Aorta (tissue), 5 donors: ENCODE measurements around the gene P4HTM. TPM values are rescaled to one million over a fixed set of nuclear protein-coding genes. Genes with fewer than 3 reads are reported as not detected.

Source experiments
- ATAC-seq: fragments of 200-7000 bp; cut with Tn5 transposase; one replicate; pipeline ENCODE4 v1.9.1; 2022; ENCODE audit warnings: moderate library complexity; ENCODE audit not compliant: low FRiP score
- DNase-seq, 2 donors: peaks; one replicate each; pipeline ENCODE4 v3.0.0-alpha.2; 2020
- H3K27ac ChIP-seq, 2 donors: one replicate each; pipeline ENCODE4 v1.5.1; 2013; ENCODE audit warnings: low read length in 2 of 2, mild to moderate bottlenecking in 2 of 2, moderate library complexity in 2 of 2, control low read depth in 1 of 2, inconsistent platforms in 1 of 2, low read depth in 1 of 2
- H3K27me3 ChIP-seq, 2 donors: one replicate each; pipeline ENCODE4 v1.6.1; 2013; ENCODE audit warnings: control low read depth in 1 of 2, low read length in 1 of 2, mild to moderate bottlenecking in 1 of 2, moderate library complexity in 1 of 2; ENCODE audit not compliant: insufficient read depth in 2 of 2, control insufficient read depth in 1 of 2
- H3K36me3 ChIP-seq, 2 donors: one replicate each; pipeline ENCODE4 v1.6.1; 2013; ENCODE audit warnings: control low read depth in 1 of 2, low read length in 1 of 2, mild to moderate bottlenecking in 1 of 2; ENCODE audit not compliant: insufficient read depth in 2 of 2, control insufficient read depth in 1 of 2
- H3K4me1 ChIP-seq, 2 donors: one replicate each; pipeline ENCODE4 v1.6.1; 2013; ENCODE audit warnings: low read length in 2 of 2, control low read depth in 1 of 2, mild to moderate bottlenecking in 1 of 2, moderate library complexity in 1 of 2; ENCODE audit not compliant: insufficient read depth in 2 of 2, control insufficient read depth in 1 of 2
- H3K4me3 ChIP-seq, 2 donors: one replicate each; pipeline ENCODE4 v1.5.1; 2013; ENCODE audit warnings: low read length in 2 of 2, control low read depth in 1 of 2, mild to moderate bottlenecking in 1 of 2
- H3K9me3 ChIP-seq: one replicate; pipeline ENCODE4 v1.6.1; 2013; ENCODE audit warnings: mild to moderate bottlenecking, low read length; ENCODE audit not compliant: control insufficient read depth
- WGBS, 2 donors: extraction: QIAGEN DNeasy Blood & Tissue Kit; methylation state at CpG; one replicate each; pipeline ENCODE4 v1.1.7; 2013; 5-methylcytosine and 5-hydroxymethylcytosine counted together
- intact Hi-C, 2 donors: fragments of 100-400 bp; cut with DNase I; formaldehyde crosslinking; loops; one replicate each; pipeline versions ENCODE4 v1.14.2 to v1.15.0; 2022
- polyA plus RNA-seq, 2 donors: library from polyadenylated mRNA; stranded (reverse); fragments of 200-250 nt; gene quantifications; one replicate each; pipeline ENCODE4 v1.2.3, GENCODE V29; 2013
- total RNA-seq, 2 donors: library from RNA; stranded (reverse); fragmentation: NEBNext Ultra II Directional; extraction: Animal tissue kit (Norgen Biotek cat#: 25700); gene quantifications; one replicate each; pipeline ENCODE4 v1.2.1, GENCODE V29; 2021
- donor health status: healthy with polysubstance abuse.
- donor health status: Bipolar disorder and iron deficiency.
- donor health status: DM: no; HTN: no; CAD: no.
- donor health status: DM: no; HTN: no; CAD: no.
- donor health status: DM: yes; HTN: yes; CAD: no.

Gene P4HTM
- total and polyA plus RNA-seq, 4 donors: 11.1 to 59.5 (median 29.3) TPM

GRCh38 chr3:48989126-48989795 is 780 bp upstream of the P4HTM start:
- no peaks in the 10 kb centered on the region for H3K27me3 ChIP-seq
- no peaks in the 10 kb centered on the region for H3K9me3 ChIP-seq
- peaks cover 2 to 3% of the 10 kb centered on the region in 2 donors for H3K36me3 ChIP-seq
- WGBS, 2 donors: 1% methylated on average over 21 of the region's 21 CpGs
- H3K27ac ChIP-seq: peak overlapping the region; percentile 53 to 97
- ATAC-seq (peak; percentile 1), DNase-seq (peak in 1 of 2 donors; percentile 46)
- H3K4me3 ChIP-seq: peak overlapping the region; percentile 55 to 71
- intact Hi-C loops: loop anchor here (2.0 to 5.0 kb wide), 2 partner anchors 33 to 106 kb away; partner anchors contain the start of genes NDUFAF3 (in 1 of the 2) and QRICH1 (in 1 of the 2)
- H3K4me1 ChIP-seq: peaks cover 0 to 3% of the 10 kb centered on the region in 2 donors

- no peaks in the 10 kb centered on the region for H3K27me3 ChIP-seq
- peak overlapping the region; percentile 22 to 71 for H3K4me3 ChIP-seq
- intact Hi-C loops: loop anchor here in 1 of 2 donors (5.0 kb wide), 1 partner anchor 36 kb away; the partner anchor contains the start of gene IMPDH2
- WGBS, 2 donors: 2 to 4% methylated on average over 35 to 40 of the region's 40 CpGs
- H3K9me3 ChIP-seq: no peaks in the 10 kb centered on the region
- H3K4me1 ChIP-seq: peaks cover 0 to 3% of the 10 kb centered on the region in 2 donors
- H3K36me3 ChIP-seq: peaks cover 0 to 2% of the 10 kb centered on the region in 2 donors
- ATAC-seq (peak; percentile 2), DNase-seq (no peak)
- peak overlapping the region in 1 of 2 donors; percentile 97 for H3K27ac ChIP-seq
These were observed 812 bp downstream of the P4HTM start for GRCh38 chr3:48990636-48991469.

GRCh38 chr3:48991851-48992545 is 2.0 kb downstream of the P4HTM start:
- Histone ChIP-seq H3K9me3 (no peaks in the 10 kb centered on the region), H3K27me3 (no peaks in the 10 kb centered on the region), H3K27ac (peak overlapping the region in 1 of 2 donors; percentile 60), H3K4me1 (peaks cover 0 to 3% of the 10 kb centered on the region in 2 donors), H3K4me3 (no peak overlapping the region), H3K36me3 (no peaks in the 10 kb centered on the region)
- 69% methylated on average over 5 of the region's 5 CpGs for WGBS, 2 donors
- intact Hi-C loops: loop anchor here in 1 of 2 donors (5.0 kb wide), 1 partner anchor 35 kb away; the partner anchor contains the start of gene IMPDH2
- DNase-seq: no peak
- ATAC-seq: no peak

GRCh38 chr3:48993834-48994233 is 3.8 kb downstream of the P4HTM start:
- ATAC-seq (no peak), DNase-seq (no peak)
- Histone ChIP-seq H3K4me3 (no peak overlapping the region), H3K27me3 (no peaks in the 10 kb centered on the region), H3K9me3 (no peaks in the 10 kb centered on the region), H3K36me3 (no peaks in the 10 kb centered on the region), H3K27ac (no peak overlapping the region), H3K4me1 (peaks cover 0 to 3% of the 10 kb centered on the region in 2 donors)
- intact Hi-C loops: loop anchor here in 1 of 2 donors (5.0 kb wide), 1 partner anchor 33 kb away; the partner anchor contains the start of gene IMPDH2

- 93 to 94% methylated on average over 8 of the region's 8 CpGs for WGBS, 2 donors
- H3K4me3 ChIP-seq: no peak overlapping the region
- H3K4me1 ChIP-seq: peaks cover 0 to 1% of the 10 kb centered on the region in 2 donors
- no peak for ATAC-seq
- no peaks in the 10 kb centered on the region for H3K27me3 ChIP-seq
- H3K36me3 ChIP-seq: no peaks in the 10 kb centered on the region
- H3K27ac ChIP-seq: no peak overlapping the region
- H3K9me3 ChIP-seq: no peaks in the 10 kb centered on the region
- intact Hi-C loops: no loop called here
- no peak for DNase-seq
These were observed 6.6 kb downstream of the P4HTM start for GRCh38 chr3:48996640-48997039.

- no peak for DNase-seq
- intact Hi-C loops: no loop called here
- Histone ChIP-seq H3K27ac (no peak overlapping the region), H3K27me3 (no peaks in the 10 kb centered on the region), H3K36me3 (no peaks in the 10 kb centered on the region), H3K4me3 (no peak overlapping the region), H3K9me3 (no peaks in the 10 kb centered on the region), H3K4me1 (no peaks in the 10 kb centered on the region)
- no peak for ATAC-seq
- 75 to 77% methylated on average over 8 of the region's 8 CpGs for WGBS, 2 donors
These were observed 7.1 kb downstream of the P4HTM start for GRCh38 chr3:48997102-48997635.

GRCh38 chr3:48997714-48998637 is 7.9 kb downstream of the P4HTM start:
- intact Hi-C loops: no loop called here
- no peak for ATAC-seq
- no peak for DNase-seq
- Histone ChIP-seq H3K4me1 (no peaks in the 10 kb centered on the region), H3K36me3 (no peaks in the 10 kb centered on the region), H3K27me3 (no peaks in the 10 kb centered on the region), H3K9me3 (no peaks in the 10 kb centered on the region), H3K4me3 (no peak overlapping the region), H3K27ac (no peak overlapping the region)
- 77 to 81% methylated on average over 20 of the region's 20 CpGs for WGBS, 2 donors
